ENCODE data around the gene ZBTB33. TPM values are rescaled to one million over a fixed set of nuclear protein-coding genes. Genes with fewer than 3 reads are reported as not detected.

The ZBTB33 gene
- polyA plus RNA-seq, 6 donors from 2014 or later, result 12.0 to 24.1 (median 15.9) TPM

GRCh38 chrX:120274958-120275357 is 24.3 kb downstream of the ZBTB33 start:
- no peak for DNase-seq
- Mint-ChIP-seq H3K4me1 (no peaks in the 10 kb centered on the region), H3K36me3 (no peaks in the 10 kb centered on the region), H3K9me3 (peaks cover 0 to 3% (median 0%) of the 10 kb centered on the region in 7 donors), H3K27me3 (no peaks in the 10 kb centered on the region), H3K4me3 (no peak overlapping the region), H3K27ac (no peak overlapping the region)
- ATAC-seq (ENCODE audit: low read depth in 2 of 2), result no peak

GRCh38 chrX:120281021-120281624 is 30.5 kb downstream of the ZBTB33 start:
- Mint-ChIP-seq H3K36me3 (no peaks in the 10 kb centered on the region), H3K4me1 (no peaks in the 10 kb centered on the region), H3K27ac (no peak overlapping the region), H3K27me3 (peaks cover 7 to 31% (median 8%) of the 10 kb centered on the region in 3 donors), H3K9me3 (peaks cover 0 to 11% (median 1%) of the 10 kb centered on the region in 7 donors), H3K4me3 (no peak overlapping the region)
- DNase-seq (no peak), ATAC-seq (ENCODE audit: low read depth in 2 of 2) (no peak)

GRCh38 chrX:120281761-120282160 is 31.1 kb downstream of the ZBTB33 start:
- Mint-ChIP-seq H3K27me3 (peaks cover 7 to 31% (median 8%) of the 10 kb centered on the region in 3 donors), H3K36me3 (no peaks in the 10 kb centered on the region)

GRCh38 chrX:120282697-120283096 is 32.1 kb downstream of the ZBTB33 start:
- H3K9me3 Mint-ChIP-seq, result peaks cover 0 to 11% (median 1%) of the 10 kb centered on the region in 7 donors
- H3K36me3 Mint-ChIP-seq, result no peaks in the 10 kb centered on the region
- H3K27me3 Mint-ChIP-seq, result peaks cover 7 to 31% (median 8%) of the 10 kb centered on the region in 3 donors
- no peak overlapping the region for H3K4me3 Mint-ChIP-seq
- H3K27ac Mint-ChIP-seq, result no peak overlapping the region
- DNase-seq (no peak), ATAC-seq (ENCODE audit: low read depth in 2 of 2) (no peak)
- peaks cover 0 to 9% (median 5%) of the 10 kb centered on the region in 3 donors for H3K4me1 Mint-ChIP-seq

More at GRCh38 chrX:120281761-120282160, 31.1 kb downstream of the ZBTB33 start:
- no peak for DNase-seq
- Mint-ChIP-seq H3K9me3 (peaks cover 0 to 11% (median 1%) of the 10 kb centered on the region in 7 donors), H3K27ac (no peak overlapping the region), H3K4me1 (peaks cover 0 to 3% (median 2%) of the 10 kb centered on the region in 3 donors), H3K4me3 (no peak overlapping the region)
- no peak for ATAC-seq (ENCODE audit: low read depth in 2 of 2)

GRCh38 chrX:120286733-120287512 is 36.3 kb downstream of the ZBTB33 start:
- H3K27me3 Mint-ChIP-seq, result peaks cover 7 to 23% (median 8%) of the 10 kb centered on the region in 3 donors
- DNase-seq, result no peak

GRCh38 chrX:120287513-120288112 is 37.0 kb downstream of the ZBTB33 start:
- DNase-seq, result no peak
- Mint-ChIP-seq H3K27ac (peak overlapping the region in 1 of 6 donors; percentile 29), H3K36me3 (no peaks in the 10 kb centered on the region), H3K4me3 (no peak overlapping the region), H3K9me3 (peaks cover 0 to 11% (median 0%) of the 10 kb centered on the region in 7 donors), H3K27me3 (peaks cover 7 to 21% (median 8%) of the 10 kb centered on the region in 3 donors), H3K4me1 (peaks cover 0 to 16% (median 13%) of the 10 kb centered on the region in 3 donors)
- no peak for ATAC-seq (ENCODE audit: low read depth in 2 of 2)

More at GRCh38 chrX:120286733-120287512, 36.3 kb downstream of the ZBTB33 start:
- no peak overlapping the region for H3K4me3 Mint-ChIP-seq
- peak overlapping the region in 2 of 6 donors; percentile 29 to 54 for H3K27ac Mint-ChIP-seq
- peaks cover 0 to 16% (median 13%) of the 10 kb centered on the region in 3 donors for H3K4me1 Mint-ChIP-seq
- H3K9me3 Mint-ChIP-seq, result peaks cover 0 to 11% (median 0%) of the 10 kb centered on the region in 7 donors
- ATAC-seq (ENCODE audit: low read depth in 2 of 2), result peak; percentile 52 to 65
- H3K36me3 Mint-ChIP-seq, result no peaks in the 10 kb centered on the region

GRCh38 chrX:120290107-120290506 is 39.5 kb downstream of the ZBTB33 start:
- H3K27ac Mint-ChIP-seq, result no peak overlapping the region
- H3K4me3 Mint-ChIP-seq, result no peak overlapping the region
- ATAC-seq (ENCODE audit: low read depth in 2 of 2) (no peak), DNase-seq (no peak)
- H3K36me3 Mint-ChIP-seq, result no peaks in the 10 kb centered on the region
- peaks cover 0 to 18% (median 13%) of the 10 kb centered on the region in 3 donors for H3K4me1 Mint-ChIP-seq
- H3K27me3 Mint-ChIP-seq, result no peaks in the 10 kb centered on the region
- no peaks in the 10 kb centered on the region for H3K9me3 Mint-ChIP-seq

GRCh38 chrX:120291211-120291610 is 40.6 kb downstream of the ZBTB33 start:
- H3K36me3 Mint-ChIP-seq, result no peaks in the 10 kb centered on the region
- no peaks in the 10 kb centered on the region for H3K9me3 Mint-ChIP-seq
- no peak for DNase-seq
- ATAC-seq (ENCODE audit: low read depth in 2 of 2), result no peak
- no peaks in the 10 kb centered on the region for H3K27me3 Mint-ChIP-seq
- H3K4me3 Mint-ChIP-seq, result no peak overlapping the region
- H3K27ac Mint-ChIP-seq, result no peak overlapping the region
- H3K4me1 Mint-ChIP-seq, result peaks cover 0 to 18% (median 13%) of the 10 kb centered on the region in 3 donors

GRCh38 chrX:120293015-120293414 is 42.4 kb downstream of the ZBTB33 start:
- Mint-ChIP-seq H3K4me1 (peaks cover 0 to 8% (median 6%) of the 10 kb centered on the region in 3 donors), H3K27ac (no peak overlapping the region), H3K9me3 (no peaks in the 10 kb centered on the region), H3K36me3 (no peaks in the 10 kb centered on the region), H3K27me3 (no peaks in the 10 kb centered on the region), H3K4me3 (no peak overlapping the region)
- ATAC-seq (ENCODE audit: low read depth in 2 of 2) (no peak), DNase-seq (no peak)

GRCh38 chrX:120294651-120295050 is 44.0 kb downstream of the ZBTB33 start:
- H3K4me1 Mint-ChIP-seq, result peaks cover 0 to 8% (median 6%) of the 10 kb centered on the region in 3 donors
- H3K9me3 Mint-ChIP-seq, result no peaks in the 10 kb centered on the region
- no peaks in the 10 kb centered on the region for H3K36me3 Mint-ChIP-seq
- no peak overlapping the region for H3K27ac Mint-ChIP-seq
- ATAC-seq (ENCODE audit: low read depth in 2 of 2) (no peak), DNase-seq (no peak)
- H3K4me3 Mint-ChIP-seq, result no peak overlapping the region
- H3K27me3 Mint-ChIP-seq, result no peaks in the 10 kb centered on the region

- no peak overlapping the region for H3K27ac Mint-ChIP-seq
- H3K36me3 Mint-ChIP-seq, result no peaks in the 10 kb centered on the region
- H3K27me3 Mint-ChIP-seq, result peaks cover 0 to 5% (median 0%) of the 10 kb centered on the region in 3 donors
- no peak for ATAC-seq (ENCODE audit: low read depth in 2 of 2)
- H3K9me3 Mint-ChIP-seq, result no peaks in the 10 kb centered on the region
- peaks cover 10 to 23% (median 11%) of the 10 kb centered on the region in 3 donors for H3K4me1 Mint-ChIP-seq
- no peak overlapping the region for H3K4me3 Mint-ChIP-seq
- DNase-seq, result no peak
Measured at GRCh38 chrX:120297923-120298322, 47.3 kb downstream of the ZBTB33 start.

- no peak for ATAC-seq (ENCODE audit: low read depth in 2 of 2)
- Mint-ChIP-seq H3K27ac (no peak overlapping the region), H3K4me3 (no peak overlapping the region)
Measured at GRCh38 chrX:120299928-120300327, 49.3 kb downstream of the ZBTB33 start.

GRCh38 chrX:120301497-120301896 is 50.9 kb downstream of the ZBTB33 start:
- Mint-ChIP-seq H3K9me3 (no peaks in the 10 kb centered on the region), H3K27ac (no peak overlapping the region), H3K4me1 (peaks cover 11 to 26% (median 12%) of the 10 kb centered on the region in 3 donors), H3K27me3 (peaks cover 0 to 7% (median 6%) of the 10 kb centered on the region in 3 donors), H3K36me3 (no peaks in the 10 kb centered on the region), H3K4me3 (no peak overlapping the region)
- DNase-seq (no peak), ATAC-seq (ENCODE audit: low read depth in 2 of 2) (no peak)

More at GRCh38 chrX:120299928-120300327, 49.3 kb downstream of the ZBTB33 start:
- DNase-seq, result no peak
- peaks cover 11 to 27% (median 12%) of the 10 kb centered on the region in 3 donors for H3K4me1 Mint-ChIP-seq
- peaks cover 0 to 7% (median 0%) of the 10 kb centered on the region in 3 donors for H3K27me3 Mint-ChIP-seq
- no peaks in the 10 kb centered on the region for H3K36me3 Mint-ChIP-seq
- no peaks in the 10 kb centered on the region for H3K9me3 Mint-ChIP-seq
